Measurements from ENCODE around the gene UCKL1. TPM values are rescaled to one million over a fixed set of nuclear protein-coding genes. Genes with fewer than 3 reads are reported as not detected.

UCKL1 gene
- polyA plus RNA-seq, 3 donors = 10.9 to 65.8 (median 14.5) TPM

DNA sequence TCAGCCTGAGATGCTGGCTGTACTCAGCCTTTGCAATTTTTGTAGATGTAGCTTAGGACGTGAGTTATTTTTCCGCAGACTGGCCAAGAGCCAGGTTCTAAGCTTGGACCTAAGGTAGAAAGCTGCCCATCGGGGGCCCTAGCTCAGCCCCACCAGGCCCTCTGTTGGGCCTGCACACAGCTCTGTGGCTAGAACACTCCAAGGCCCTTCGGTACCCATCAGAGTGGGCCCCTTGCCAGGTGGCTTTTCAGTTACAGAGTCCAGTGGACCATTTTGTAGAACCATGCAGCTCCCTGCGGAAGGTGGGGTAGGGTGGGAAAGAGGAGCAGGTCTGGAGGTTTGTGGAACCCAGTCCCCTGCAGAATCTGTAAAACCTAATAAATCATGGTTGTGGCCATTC lies 22.6 kb downstream of the UCKL1 start:
- Histone ChIP-seq H3K79me2 (ENCODE audit: insufficient read depth, low read length) (peaks cover 98% of the 10 kb centered on the region), H3K9ac (ENCODE audit: insufficient read depth, low read length, poor library complexity, severe bottlenecking) (no peak overlapping the region), H3K4me2 (replicated peaks; ENCODE audit: extremely low read depth, low read length, poor library complexity, severe bottlenecking) (no peak overlapping the region), H3K36me3 (replicated peaks in 1 of 2; ENCODE audit: control insufficient read depth in 1 of 2, insufficient read depth in 2 of 2, low read length in 2 of 2) (peaks cover 78 to 96% of the 10 kb centered on the region in 2 donors), H3K27ac (ENCODE audit: low read depth in 1 of 2, low read length in 2 of 2) (no peak overlapping the region), H4K20me1 (ENCODE audit: insufficient read depth, low read length) (peaks cover 100% of the 10 kb centered on the region), H3K4me3 (replicated peaks in 1 of 3; ENCODE audit: low read depth in 2 of 3, low read length in 3 of 3) (no peak overlapping the region), H3K27me3 (ENCODE audit: control insufficient read depth in 2 of 2, insufficient read depth in 2 of 2, low read length in 2 of 2) (no peaks in the 10 kb centered on the region), H2AFZ (ENCODE audit: insufficient read depth, low read depth, low read length, poor library complexity, severe bottlenecking) (no peak overlapping the region), H3K9me3 (replicated peaks in 1 of 2; ENCODE audit: control insufficient read depth in 1 of 2, insufficient read depth in 1 of 2, low read length in 2 of 2) (no peaks in the 10 kb centered on the region), H3K4me1 (ENCODE audit: control insufficient read depth in 1 of 2, insufficient read depth in 2 of 2, low read length in 2 of 2) (peaks cover under 1 to 2% of the 10 kb centered on the region in 2 donors)
- no peak for TF ChIP-seq CTCF (IDR thresholded peaks at IDR 0.05)
- H3K27ac Mint-ChIP-seq = no peak overlapping the region
- peaks cover 0 to 3% (median 0%) of the 10 kb centered on the region in 3 donors for H3K27me3 Mint-ChIP-seq (ENCODE audit: low read depth in 3 of 3)
- H3K4me1 Mint-ChIP-seq = peaks cover 13% of the 10 kb centered on the region
- peaks cover 65 to 93% of the 10 kb centered on the region in 2 donors for H3K36me3 Mint-ChIP-seq
- DNase-seq = no peak
- no peak overlapping the region for H3K4me3 Mint-ChIP-seq
- peaks cover 0 to 6% (median 0%) of the 10 kb centered on the region in 7 donors for H3K9me3 Mint-ChIP-seq
- 91% methylated on average over 4 of the region's 5 CpGs for WGBS (ENCODE audit: insufficient coverage)
- intact Hi-C loops (cut with micrococcal nuclease) = no loop called here

GRCh38 chr20:63932606-63933160 lies 23.5 kb downstream of the UCKL1 start:
- 93% methylated on average over 17 of the region's 17 CpGs for WGBS (ENCODE audit: insufficient coverage)
- Histone ChIP-seq H2AFZ (ENCODE audit: insufficient read depth, low read depth, low read length, poor library complexity, severe bottlenecking) (no peak overlapping the region), H3K36me3 (replicated peaks in 1 of 2; ENCODE audit: control insufficient read depth in 1 of 2, insufficient read depth in 2 of 2, low read length in 2 of 2) (peaks cover 86 to 99% of the 10 kb centered on the region in 2 donors), H3K4me3 (replicated peaks in 1 of 3; ENCODE audit: low read depth in 2 of 3, low read length in 3 of 3) (no peak overlapping the region), H3K9ac (ENCODE audit: insufficient read depth, low read length, poor library complexity, severe bottlenecking) (no peak overlapping the region), H3K4me2 (replicated peaks; ENCODE audit: extremely low read depth, low read length, poor library complexity, severe bottlenecking) (no peak overlapping the region), H3K27ac (ENCODE audit: low read depth in 1 of 2, low read length in 2 of 2) (no peak overlapping the region), H3K9me3 (replicated peaks in 1 of 2; ENCODE audit: control insufficient read depth in 1 of 2, insufficient read depth in 1 of 2, low read length in 2 of 2) (no peaks in the 10 kb centered on the region), H3K79me2 (ENCODE audit: insufficient read depth, low read length) (peaks cover 98% of the 10 kb centered on the region), H3K4me1 (ENCODE audit: control insufficient read depth in 1 of 2, insufficient read depth in 2 of 2, low read length in 2 of 2) (no peaks in the 10 kb centered on the region), H4K20me1 (ENCODE audit: insufficient read depth, low read length) (peaks cover 100% of the 10 kb centered on the region), H3K27me3 (ENCODE audit: control insufficient read depth in 2 of 2, insufficient read depth in 2 of 2, low read length in 2 of 2) (no peaks in the 10 kb centered on the region)
- Mint-ChIP-seq H3K9me3 (peaks cover 0 to 3% (median 0%) of the 10 kb centered on the region in 7 donors), H3K27ac (peak overlapping the region in 3 of 7 donors; percentile 19 to 43 (median 33)), H3K4me3 (no peak overlapping the region), H3K4me1 (peaks cover 9% of the 10 kb centered on the region), H3K36me3 (peaks cover 70 to 98% of the 10 kb centered on the region in 2 donors), H3K27me3 (ENCODE audit: low read depth in 3 of 3) (peaks cover 0 to 3% (median 0%) of the 10 kb centered on the region in 3 donors)
- intact Hi-C loops (cut with micrococcal nuclease) = no loop called here
- TF ChIP-seq CTCF (IDR thresholded peaks at IDR 0.05) = no peak
- no peak for DNase-seq
